HG02970 (cell line): ENCODE results near the gene LZTS2.

Source experiments
- ATAC-seq: cut with Tn5 transposase; IDR thresholded peaks from one replicate; pipeline ENCODE4 v1.9.1; 2021; ENCODE audit warnings: mild to moderate bottlenecking, moderate library complexity, moderate number of reproducible peaks; ENCODE audit not compliant: unreplicated experiment, low FRiP score

The LZTS2 gene

GRCh38 chr10:100978121-100978900 is 21.3 kb upstream of the LZTS2 start:
- ATAC-seq: no peak

GRCh38 chr10:100978901-100979195 is 20.8 kb upstream of the LZTS2 start:
- no peak for ATAC-seq

GRCh38 chr10:100979791-100980272 is 19.8 kb upstream of the LZTS2 start:
- no peak for ATAC-seq

- no peak for ATAC-seq
Measured at GRCh38 chr10:100980311-100980710, 19.3 kb upstream of the LZTS2 start.

GRCh38 chr10:100980711-100981110 is 18.9 kb upstream of the LZTS2 start:
- no peak for ATAC-seq

GRCh38 chr10:100981178-100981772 is 18.3 kb upstream of the LZTS2 start:
- ATAC-seq: no peak

- no peak for ATAC-seq
Measured at GRCh38 chr10:100982916-100983830, 16.4 kb upstream of the LZTS2 start.

GRCh38 chr10:100983868-100984671 is 15.5 kb upstream of the LZTS2 start:
- no peak for ATAC-seq

GRCh38 chr10:100984672-100985177 is 14.9 kb upstream of the LZTS2 start:
- no peak for ATAC-seq

GRCh38 chr10:100985336-100985735 is 14.3 kb upstream of the LZTS2 start:
- ATAC-seq: no peak

- ATAC-seq: no peak
Measured at GRCh38 chr10:100986623-100986951, 13.0 kb upstream of the LZTS2 start.

- ATAC-seq: no peak
Measured at GRCh38 chr10:100986952-100987684, 12.5 kb upstream of the LZTS2 start, which contains the start of the genes MRPL43 and TWNK. MRPL43 (minus strand) TSS chr10:100987497; CDS start chr10:100987443, 54 bp downstream. TWNK (plus strand) TSS chr10:100987543; CDS start chr10:100988211, 668 bp downstream.

- no peak for ATAC-seq
Measured at GRCh38 chr10:100987685-100988049, 11.9 kb upstream of the LZTS2 start.

- ATAC-seq: no peak
Measured at GRCh38 chr10:100988166-100988565, 11.4 kb upstream of the LZTS2 start.

GRCh38 chr10:100989088-100989487 is 10.5 kb upstream of the LZTS2 start:
- no peak for ATAC-seq

GRCh38 chr10:100993986-100994708 is 5.5 kb upstream of the LZTS2 start:
- ATAC-seq: no peak

GRCh38 chr10:100995181-100995580 is 4.4 kb upstream of the LZTS2 start:
- no peak for ATAC-seq

GRCh38 chr10:100996678-100997359 is 2.8 kb upstream of the LZTS2 start:
- ATAC-seq: no peak
